Caco-2 (cell line): ENCODE data around the gene HERPUD2. TPM values are rescaled to one million over a fixed set of nuclear protein-coding genes. Genes with fewer than 3 reads are reported as not detected.

Experiments used
- BruUV-seq: library from RNA; stranded (reverse); fragments of 400-500 nt; replicated peaks from 2 replicates; lab custom pipeline; 2021; lab: Mats Ljungman, UMichigan
- CTCF ChIA-PET: fragments of 300-600 bp; sonication (Branson Sonifier 250); formaldehyde crosslinking; loops from one replicate; lab custom pipeline; 2022; ENCODE audit warnings: antibody characterized with exemption; lab: Charles Lee
- POLR2A ChIA-PET: fragments of 300-600 bp; sonication (Branson Sonifier 250); formaldehyde crosslinking; loops from one replicate; lab custom pipeline; 2022; ENCODE audit warnings: antibody characterized with exemption; lab: Charles Lee
- DNase-seq, 2 experiments: peaks; one replicate each; pipeline versions ENCODE4 v3.0.0 to v3.0.0-alpha.2; 2020 to 2022
- H3K27me3 ChIP-seq: replicated peaks from 2 replicates; pipeline ENCODE4 v1.6.0; 2011; ENCODE audit warnings: low read length; ENCODE audit not compliant: control insufficient read depth, insufficient read depth
- H3K36me3 ChIP-seq: 2 replicates; pipeline ENCODE4 v1.5.1; 2011; ENCODE audit warnings: low read length; ENCODE audit not compliant: control insufficient read depth, insufficient read depth
- H3K4me1 ChIP-seq: fragments of 250-450 bp; sonication (Bioruptor Pico); 2 replicates; pipeline ENCODE4 v1.5.1; 2020; ENCODE audit warnings: mild to moderate bottlenecking
- H3K4me3 ChIP-seq: 2 replicates; pipeline ENCODE4 v1.5.1; 2011; ENCODE audit warnings: low read depth, mild to moderate bottlenecking, control low read depth, low read length
- H3K9me3 ChIP-seq: fragments of 250-450 bp; sonication (Bioruptor Pico); 2 replicates; pipeline ENCODE4 v1.5.1; 2020; ENCODE audit warnings: mild to moderate bottlenecking, moderate library complexity
- H3K27ac Mint-ChIP-seq: one replicate; pipeline ENCODE4 v1.8.0; 2022; ENCODE audit warnings: mixed read lengths; ENCODE audit not compliant: unreplicated experiment
- H3K27me3 Mint-ChIP-seq: one replicate; pipeline ENCODE4 v1.8.0; 2022; ENCODE audit warnings: mixed read lengths; ENCODE audit not compliant: insufficient read depth, unreplicated experiment
- H3K36me3 Mint-ChIP-seq: one replicate; pipeline ENCODE4 v1.8.0; 2022; ENCODE audit warnings: mild to moderate bottlenecking, mixed read lengths; ENCODE audit not compliant: insufficient read depth, unreplicated experiment
- H3K4me1 Mint-ChIP-seq: one replicate; pipeline ENCODE4 v1.8.0; 2022; ENCODE audit warnings: low read depth, mixed read lengths; ENCODE audit not compliant: unreplicated experiment
- H3K4me3 Mint-ChIP-seq: one replicate; pipeline ENCODE4 v1.8.0; 2022; ENCODE audit warnings: mild to moderate bottlenecking, moderate library complexity, mixed read lengths; ENCODE audit not compliant: unreplicated experiment
- H3K9me3 Mint-ChIP-seq: one replicate; pipeline ENCODE4 v1.8.0; 2022; ENCODE audit warnings: mixed read lengths; ENCODE audit not compliant: unreplicated experiment
- intact Hi-C: fragments of 100-400 bp; cut with micrococcal nuclease; formaldehyde crosslinking; loops from one replicate; pipeline ENCODE4 v1.10.0; 2022; ENCODE audit not compliant: unreplicated experiment
- total RNA-seq: library from RNA; stranded (reverse); gene quantifications from 2 replicates; pipeline ENCODE4 v1.2.3, GENCODE V29; 2022
- TF ChIP-seq, protein P1 (sequence below), 2 experiments: fragments of 200-600 bp in 1 of 2; IDR thresholded peaks; 1 replicate in 1 of 2; 2 replicates in 1 of 2; pipeline versions ENCODE4 v1.5.1 to v1.8.0; 2011 to 2022; ENCODE audit warnings: antibody characterized with exemption in 1 of 2, control low read depth in 1 of 2, inconsistent platforms in 1 of 2, low read depth in 1 of 2, low read length in 1 of 2, mild to moderate bottlenecking in 1 of 2, moderate library complexity in 1 of 2; ENCODE audit not compliant: insufficient read depth in 1 of 2, severe bottlenecking in 1 of 2, unreplicated experiment in 1 of 2

Gene HERPUD2
- total RNA-seq, 1 experiment from 2014 or later: 25.2 TPM

DNA sequence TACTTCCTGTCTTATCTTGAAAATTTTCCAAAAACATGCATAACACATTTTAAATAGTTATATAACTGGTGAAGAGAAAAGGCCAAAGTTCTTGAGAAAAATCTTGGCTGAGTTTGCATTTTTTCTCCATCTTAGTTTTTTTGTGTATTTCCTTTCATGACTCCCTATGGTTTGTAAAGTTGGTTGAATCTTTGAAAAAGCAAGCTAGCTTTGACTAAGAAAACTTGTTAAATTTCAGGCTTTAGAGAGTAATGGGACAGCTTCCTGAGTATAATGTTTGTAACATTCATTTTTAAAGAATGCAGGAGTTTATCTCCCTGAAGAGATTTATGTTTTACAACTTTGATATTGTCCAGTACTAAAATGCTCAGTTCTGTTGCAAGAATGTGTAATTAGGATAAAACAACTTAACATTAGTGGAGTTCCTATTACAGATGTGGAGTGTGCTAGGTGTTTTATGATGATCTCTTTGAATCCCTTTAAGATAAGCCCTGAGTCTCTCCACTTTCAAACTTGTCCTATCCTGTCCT lies 11.1 kb upstream of the HERPUD2 start:
- no TSS peak for BruUV-seq

DNA sequence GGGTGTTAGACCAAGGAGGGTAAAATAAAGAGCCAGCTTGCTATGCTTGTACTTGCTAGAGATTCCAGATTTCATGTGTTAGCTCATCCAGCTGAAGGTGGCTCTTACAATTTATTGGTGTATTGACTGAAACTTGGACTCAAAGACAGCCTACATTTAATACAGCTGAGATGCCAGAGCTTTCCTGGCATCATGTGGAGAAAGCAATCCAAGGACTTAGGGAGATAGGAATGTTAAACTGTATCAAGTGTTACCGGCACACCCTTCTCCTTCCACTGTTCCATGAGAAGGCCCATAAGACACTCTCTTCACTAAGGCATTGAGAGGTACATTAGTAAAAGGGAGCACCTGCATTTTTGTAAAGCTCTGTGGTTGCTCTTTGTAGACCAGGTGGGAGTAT lies 9.3 kb upstream of the HERPUD2 start:
- no TSS peak for BruUV-seq
- intact Hi-C loops: no loop called here
- Histone ChIP-seq H3K4me1 (peaks cover 39% of the 10 kb centered on the region), H3K27me3 (no peaks in the 10 kb centered on the region), H3K9me3 (no peaks in the 10 kb centered on the region), H3K36me3 (no peaks in the 10 kb centered on the region), H3K4me3 (no peak overlapping the region)
- CTCF ChIA-PET: no interaction called here
- Mint-ChIP-seq H3K4me1 (peaks cover 34% of the 10 kb centered on the region), H3K36me3 (no peaks in the 10 kb centered on the region), H3K4me3 (no peak overlapping the region), H3K27ac (no peak overlapping the region), H3K9me3 (no peaks in the 10 kb centered on the region), H3K27me3 (no peaks in the 10 kb centered on the region)
- no peak for DNase-seq
- TF ChIP-seq, protein P1, sequence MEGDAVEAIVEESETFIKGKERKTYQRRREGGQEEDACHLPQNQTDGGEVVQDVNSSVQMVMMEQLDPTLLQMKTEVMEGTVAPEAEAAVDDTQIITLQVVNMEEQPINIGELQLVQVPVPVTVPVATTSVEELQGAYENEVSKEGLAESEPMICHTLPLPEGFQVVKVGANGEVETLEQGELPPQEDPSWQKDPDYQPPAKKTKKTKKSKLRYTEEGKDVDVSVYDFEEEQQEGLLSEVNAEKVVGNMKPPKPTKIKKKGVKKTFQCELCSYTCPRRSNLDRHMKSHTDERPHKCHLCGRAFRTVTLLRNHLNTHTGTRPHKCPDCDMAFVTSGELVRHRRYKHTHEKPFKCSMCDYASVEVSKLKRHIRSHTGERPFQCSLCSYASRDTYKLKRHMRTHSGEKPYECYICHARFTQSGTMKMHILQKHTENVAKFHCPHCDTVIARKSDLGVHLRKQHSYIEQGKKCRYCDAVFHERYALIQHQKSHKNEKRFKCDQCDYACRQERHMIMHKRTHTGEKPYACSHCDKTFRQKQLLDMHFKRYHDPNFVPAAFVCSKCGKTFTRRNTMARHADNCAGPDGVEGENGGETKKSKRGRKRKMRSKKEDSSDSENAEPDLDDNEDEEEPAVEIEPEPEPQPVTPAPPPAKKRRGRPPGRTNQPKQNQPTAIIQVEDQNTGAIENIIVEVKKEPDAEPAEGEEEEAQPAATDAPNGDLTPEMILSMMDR (IDR thresholded peaks at IDR 0.05; ENCODE audit: insufficient read depth in 1 of 2, low read depth in 1 of 2, low read length in 1 of 2, severe bottlenecking in 1 of 2, unreplicated experiment in 1 of 2): no peak
- POLR2A ChIA-PET: no interaction called here

More for the DNA sequence above, 11.1 kb upstream of the HERPUD2 start:
- TF ChIP-seq, protein P1 (IDR thresholded peaks at IDR 0.05; ENCODE audit: insufficient read depth in 1 of 2, low read depth in 1 of 2, low read length in 1 of 2, severe bottlenecking in 1 of 2, unreplicated experiment in 1 of 2): no peak
- Histone ChIP-seq H3K4me3 (no peak overlapping the region), H3K4me1 (peaks cover 54% of the 10 kb centered on the region), H3K9me3 (no peaks in the 10 kb centered on the region), H3K36me3 (no peaks in the 10 kb centered on the region), H3K27me3 (no peaks in the 10 kb centered on the region)
- DNase-seq: no peak
- ChIA-PET CTCF (interaction anchor here (0.7 kb wide), 1 partner anchor 799 kb away, joined by 3 read pairs; no protein-coding TSS in a partner anchor), POLR2A (no interaction called here)
- Mint-ChIP-seq H3K4me3 (no peak overlapping the region), H3K27ac (no peak overlapping the region), H3K9me3 (no peaks in the 10 kb centered on the region), H3K36me3 (no peaks in the 10 kb centered on the region), H3K4me1 (peaks cover 40% of the 10 kb centered on the region), H3K27me3 (no peaks in the 10 kb centered on the region)
- intact Hi-C loops: loop anchor here (5.0 kb wide), 1 partner anchor 271 kb away; no protein-coding TSS in a partner anchor

DNA sequence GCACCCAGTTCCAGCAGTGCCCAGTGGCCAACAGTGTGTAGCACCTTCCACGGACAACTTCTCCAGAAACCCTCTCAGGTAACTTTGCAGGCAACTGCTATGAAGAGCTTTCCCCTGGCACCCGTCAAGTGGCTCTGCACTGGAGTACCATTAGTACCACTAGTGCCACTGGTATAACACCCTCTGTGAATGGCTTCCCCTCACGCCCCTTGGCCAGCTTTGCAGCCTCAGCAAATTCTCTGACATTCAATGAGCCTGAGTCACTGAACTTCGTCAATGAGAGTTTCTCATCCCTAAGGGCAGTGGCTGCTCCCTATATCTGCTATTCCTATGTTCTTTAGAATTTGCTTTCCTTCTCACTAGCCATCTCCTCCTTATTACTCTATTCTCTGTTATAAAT lies 7.6 kb upstream of the HERPUD2 start:
- H3K9me3 Mint-ChIP-seq: no peaks in the 10 kb centered on the region
- H3K27ac Mint-ChIP-seq: no peak overlapping the region
- no TSS peak for BruUV-seq
- no peaks in the 10 kb centered on the region for H3K36me3 Mint-ChIP-seq
- TF ChIP-seq, protein P1 (IDR thresholded peaks at IDR 0.05; ENCODE audit: insufficient read depth in 1 of 2, low read depth in 1 of 2, low read length in 1 of 2, severe bottlenecking in 1 of 2, unreplicated experiment in 1 of 2): no peak
- H3K36me3 ChIP-seq: no peaks in the 10 kb centered on the region
- no peaks in the 10 kb centered on the region for H3K27me3 Mint-ChIP-seq
- H3K4me3 Mint-ChIP-seq: no peak overlapping the region
- peaks cover 25% of the 10 kb centered on the region for H3K4me1 Mint-ChIP-seq
- intact Hi-C loops: no loop called here
- ChIA-PET CTCF (no interaction called here), POLR2A (no interaction called here)
- no peaks in the 10 kb centered on the region for H3K9me3 ChIP-seq
- no peaks in the 10 kb centered on the region for H3K27me3 ChIP-seq
- H3K4me1 ChIP-seq: peaks cover 38% of the 10 kb centered on the region
- H3K4me3 ChIP-seq: no peak overlapping the region
- no peak for DNase-seq
